Osteocyte (in vitro differentiated cells): ENCODE results near the gene AVPI1. TPM values are rescaled to one million over a fixed set of nuclear protein-coding genes. Genes with fewer than 3 reads are reported as not detected.
"Not testable (repeated sequence)": the region's sequence is repeated elsewhere in the genome, so short reads cannot be mapped to it uniquely, and the experiment has no call there.

ENCODE experiments used
- DNase-seq: peaks from one replicate; pipeline ENCODE4 v3.0.0; 2021; ENCODE audit warnings: mixed read lengths; ENCODE audit not compliant: unreplicated experiment; ENCODE audit errors: extremely low spot score
- H3K27ac Mint-ChIP-seq: one replicate; pipeline ENCODE4 v1.8.0; 2021; ENCODE audit warnings: mild to moderate bottlenecking, mixed read lengths; ENCODE audit not compliant: unreplicated experiment
- H3K27me3 Mint-ChIP-seq: one replicate; pipeline ENCODE4 v1.8.0; 2021; ENCODE audit warnings: mixed read lengths; ENCODE audit not compliant: unreplicated experiment
- H3K36me3 Mint-ChIP-seq: one replicate; pipeline ENCODE4 v1.8.0; 2021; ENCODE audit warnings: mixed read lengths; ENCODE audit not compliant: unreplicated experiment
- H3K4me1 Mint-ChIP-seq: one replicate; pipeline ENCODE4 v1.8.0; 2021; ENCODE audit warnings: mixed read lengths; ENCODE audit not compliant: unreplicated experiment
- H3K4me3 Mint-ChIP-seq: one replicate; pipeline ENCODE4 v1.8.0; 2021; ENCODE audit warnings: mild to moderate bottlenecking, moderate library complexity, mixed read lengths; ENCODE audit not compliant: unreplicated experiment
- H3K9me3 Mint-ChIP-seq: one replicate; pipeline ENCODE4 v1.8.0; 2021; ENCODE audit warnings: mixed read lengths; ENCODE audit not compliant: unreplicated experiment
- total RNA-seq: library from RNA; stranded (reverse); gene quantifications from 2 replicates; pipeline ENCODE4 v1.2.1, GENCODE V29; 2021
- TF ChIP-seq, protein P1 (sequence below): fragments of 200-600 bp; sonication (generic); IDR thresholded peaks from 2 replicates; pipeline ENCODE4 v1.5.0; 2021; ENCODE audit warnings: antibody characterized with exemption, mild to moderate bottlenecking, moderate library complexity

The AVPI1 gene
- total RNA-seq, 1 donor from 2014 or later: 5.7 TPM

- Mint-ChIP-seq H3K27ac (peak overlapping the region; percentile 67), H3K27me3 (no peaks in the 10 kb centered on the region), H3K9me3 (no peaks in the 10 kb centered on the region), H3K4me3 (peak overlapping the region; percentile 82), H3K36me3 (no peaks in the 10 kb centered on the region), H3K4me1 (peaks cover 60% of the 10 kb centered on the region)
- TF ChIP-seq, protein P1, sequence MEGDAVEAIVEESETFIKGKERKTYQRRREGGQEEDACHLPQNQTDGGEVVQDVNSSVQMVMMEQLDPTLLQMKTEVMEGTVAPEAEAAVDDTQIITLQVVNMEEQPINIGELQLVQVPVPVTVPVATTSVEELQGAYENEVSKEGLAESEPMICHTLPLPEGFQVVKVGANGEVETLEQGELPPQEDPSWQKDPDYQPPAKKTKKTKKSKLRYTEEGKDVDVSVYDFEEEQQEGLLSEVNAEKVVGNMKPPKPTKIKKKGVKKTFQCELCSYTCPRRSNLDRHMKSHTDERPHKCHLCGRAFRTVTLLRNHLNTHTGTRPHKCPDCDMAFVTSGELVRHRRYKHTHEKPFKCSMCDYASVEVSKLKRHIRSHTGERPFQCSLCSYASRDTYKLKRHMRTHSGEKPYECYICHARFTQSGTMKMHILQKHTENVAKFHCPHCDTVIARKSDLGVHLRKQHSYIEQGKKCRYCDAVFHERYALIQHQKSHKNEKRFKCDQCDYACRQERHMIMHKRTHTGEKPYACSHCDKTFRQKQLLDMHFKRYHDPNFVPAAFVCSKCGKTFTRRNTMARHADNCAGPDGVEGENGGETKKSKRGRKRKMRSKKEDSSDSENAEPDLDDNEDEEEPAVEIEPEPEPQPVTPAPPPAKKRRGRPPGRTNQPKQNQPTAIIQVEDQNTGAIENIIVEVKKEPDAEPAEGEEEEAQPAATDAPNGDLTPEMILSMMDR: peak; percentile 40
- no peak for DNase-seq
These were observed 1.6 kb downstream of the AVPI1 start for GRCh38 chr10:97685395-97685958.

DNA sequence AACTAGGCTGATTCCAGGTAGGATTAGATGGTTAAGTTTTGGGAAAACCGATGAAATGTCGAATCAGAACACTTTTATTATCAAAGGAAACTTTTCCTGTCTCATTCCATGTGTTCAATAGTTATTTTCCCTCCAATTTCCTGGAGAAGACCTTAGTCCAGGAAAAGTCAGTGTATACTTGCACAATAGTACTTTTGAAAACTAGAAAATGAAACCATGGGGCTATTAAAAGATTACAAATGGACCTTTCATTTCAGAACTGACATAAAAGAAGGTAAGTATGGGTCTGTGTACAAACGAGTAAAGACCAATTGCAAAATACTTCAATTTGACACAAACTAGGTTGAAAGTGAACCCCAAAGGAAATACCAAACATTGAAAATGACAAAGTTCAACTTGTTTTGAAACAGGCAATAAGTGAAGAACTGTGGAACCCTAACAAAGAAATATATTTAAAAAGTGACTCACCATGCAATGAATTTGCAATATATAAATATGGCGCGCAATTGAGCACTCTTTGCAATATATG lies 2.1 kb downstream of the AVPI1 start:
- Mint-ChIP-seq H3K4me3 (no peak overlapping the region), H3K36me3 (no peaks in the 10 kb centered on the region), H3K9me3 (no peaks in the 10 kb centered on the region), H3K4me1 (peaks cover 55% of the 10 kb centered on the region), H3K27me3 (no peaks in the 10 kb centered on the region), H3K27ac (peak overlapping the region; percentile 52)
- TF ChIP-seq, protein P1: no peak
- no peak for DNase-seq

DNA sequence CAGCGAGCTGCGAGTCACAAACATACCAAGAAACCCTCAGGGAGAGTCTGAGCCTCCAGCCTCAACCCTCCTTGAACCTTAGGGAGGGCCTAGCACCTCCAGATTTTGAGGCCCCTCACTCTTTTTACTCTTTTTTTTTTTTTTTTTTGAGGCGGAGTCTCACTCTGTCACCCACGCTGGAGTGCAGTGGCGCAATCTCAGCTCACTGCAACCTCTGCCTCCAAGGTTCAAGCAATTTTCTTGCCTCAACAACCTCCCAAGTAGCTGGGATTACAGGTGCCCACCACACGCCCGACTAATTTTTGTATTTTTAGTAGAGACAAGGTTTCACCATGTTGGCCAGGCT lies 2.7 kb downstream of the AVPI1 start:
- H3K4me1 Mint-ChIP-seq: peaks cover 49% of the 10 kb centered on the region
- not testable (repeated sequence) for DNase-seq, H3K9me3 Mint-ChIP-seq, H3K36me3 Mint-ChIP-seq, H3K4me3 Mint-ChIP-seq, H3K27me3 Mint-ChIP-seq
- peak overlapping the region; percentile 47 for H3K27ac Mint-ChIP-seq

DNA sequence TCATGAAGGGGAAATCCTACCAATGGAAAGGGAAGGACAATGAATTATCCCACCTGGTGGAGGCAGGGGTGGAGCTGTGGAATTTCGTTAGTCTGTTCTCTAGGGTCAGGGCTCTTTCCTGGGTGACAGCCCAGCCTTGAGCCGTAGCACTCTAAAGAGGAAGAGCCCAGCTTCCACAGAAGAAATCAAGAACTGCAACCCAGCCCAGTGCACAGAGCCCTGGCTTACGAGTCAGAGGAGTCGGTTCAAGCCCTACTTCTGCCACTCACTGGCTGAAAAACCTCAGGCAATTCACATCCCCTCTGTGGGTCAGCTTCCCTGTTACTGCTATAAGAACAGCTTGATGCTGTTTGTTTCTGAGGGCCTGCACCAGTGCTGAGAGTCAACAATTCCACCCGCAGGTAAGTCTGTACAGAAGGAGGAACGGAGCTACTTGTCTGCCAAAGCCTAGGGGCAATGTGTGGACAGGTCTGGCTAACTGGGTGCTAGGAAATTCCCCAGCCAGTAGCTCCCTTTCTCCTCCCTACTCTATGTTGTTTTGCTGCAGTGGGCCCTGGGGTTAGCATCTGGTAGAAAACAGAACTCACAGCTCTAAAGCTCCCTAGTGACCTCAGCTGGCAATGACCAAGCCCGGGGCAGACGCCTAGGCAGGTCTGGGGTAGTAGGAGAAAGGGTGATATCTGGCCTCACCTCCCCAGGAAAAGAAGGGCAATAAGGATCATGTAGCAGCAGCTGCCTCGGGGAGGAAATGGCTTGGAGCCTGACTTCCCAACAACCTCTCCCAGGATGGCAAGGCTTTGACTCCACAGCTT lies 3.3 kb downstream of the AVPI1 start:
- H3K4me3 Mint-ChIP-seq: no peak overlapping the region
- H3K9me3 Mint-ChIP-seq: no peaks in the 10 kb centered on the region
- H3K4me1 Mint-ChIP-seq: peaks cover 48% of the 10 kb centered on the region
- TF ChIP-seq, protein P1: no peak
- no peaks in the 10 kb centered on the region for H3K36me3 Mint-ChIP-seq
- H3K27ac Mint-ChIP-seq: peak overlapping the region; percentile 47
- no peaks in the 10 kb centered on the region for H3K27me3 Mint-ChIP-seq
- no peak for DNase-seq

DNA sequence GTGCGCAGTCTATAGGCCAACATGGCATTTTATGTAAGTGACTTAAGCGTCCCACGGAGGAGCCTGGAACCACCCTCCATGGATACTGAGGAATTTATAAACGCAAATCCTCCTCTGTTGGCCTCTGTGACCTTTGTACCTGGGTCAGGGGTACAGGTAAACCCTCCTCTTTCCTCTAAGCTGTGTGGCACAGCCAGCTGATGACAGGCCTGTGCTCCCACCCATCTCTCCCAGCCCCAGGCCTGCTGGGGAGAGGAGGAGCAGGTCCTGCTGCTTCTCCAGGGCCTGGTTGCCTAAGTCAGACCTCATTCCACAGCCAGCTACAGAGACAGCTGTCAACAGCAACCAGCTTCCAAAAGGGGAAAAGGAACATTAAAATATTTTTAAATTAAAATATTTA lies 5.0 kb downstream of the AVPI1 start:
- no peaks in the 10 kb centered on the region for H3K27me3 Mint-ChIP-seq
- no peak overlapping the region for H3K4me3 Mint-ChIP-seq
- peaks cover 4% of the 10 kb centered on the region for H3K36me3 Mint-ChIP-seq
- no peak for DNase-seq
- no peak overlapping the region for H3K27ac Mint-ChIP-seq
- no peaks in the 10 kb centered on the region for H3K9me3 Mint-ChIP-seq
- H3K4me1 Mint-ChIP-seq: peaks cover 34% of the 10 kb centered on the region
- TF ChIP-seq, protein P1: no peak
